Fibroblast of peridontal ligament (primary cell): ENCODE data around the gene PVALB.

Experiments
- DNase-seq: peaks from one replicate; pipeline ENCODE4 v3.0.0-alpha.2; 2010; ENCODE audit errors: extremely low read depth

Gene PVALB

DNA sequence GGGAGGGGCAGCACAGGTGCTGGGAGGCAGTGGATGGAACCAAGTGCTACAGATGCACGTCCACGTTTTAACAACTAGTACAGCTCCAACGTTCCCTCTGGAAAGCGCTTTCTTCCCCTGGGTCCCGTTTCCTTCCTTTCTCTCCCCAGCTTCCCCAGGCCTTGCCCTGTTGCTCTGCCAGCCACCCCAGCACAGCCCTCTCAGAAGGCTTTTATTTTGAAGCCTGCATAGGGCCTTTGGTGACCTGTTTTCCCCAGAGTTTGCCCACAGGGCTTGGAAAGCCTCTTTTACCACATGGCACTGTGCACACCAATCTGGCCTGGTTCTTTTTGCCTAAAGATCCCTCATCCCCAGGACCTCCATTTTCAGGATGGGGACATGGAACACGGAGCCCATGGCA lies 30.1 kb upstream of the PVALB start:
- no peak for DNase-seq

- no peak for DNase-seq
Measured at GRCh38 chr22:36846271-36846670, 29.4 kb upstream of the PVALB start.

DNA sequence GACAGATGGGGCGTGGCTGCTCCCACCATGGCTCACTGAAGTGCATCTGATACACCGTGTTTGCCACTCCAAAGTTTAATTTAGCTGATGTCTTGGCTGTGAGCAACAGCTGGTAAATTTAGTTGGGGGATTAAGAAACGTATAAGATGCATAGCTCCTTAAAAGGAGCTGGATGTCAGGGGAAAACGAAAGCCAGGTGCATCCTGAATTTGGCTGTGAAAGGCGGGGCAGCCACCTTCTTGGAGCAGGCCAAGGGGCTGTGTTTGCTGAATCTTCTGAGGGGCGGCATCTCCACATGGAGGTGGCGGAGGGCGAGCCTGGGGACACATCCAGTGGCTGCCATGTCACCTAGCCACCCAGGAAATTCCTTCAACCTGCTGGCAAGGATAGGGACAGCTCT lies 23.3 kb upstream of the PVALB start:
- no peak for DNase-seq

- no peak for DNase-seq
Measured at GRCh38 chr22:36839356-36840073, 22.7 kb upstream of the PVALB start.

DNA sequence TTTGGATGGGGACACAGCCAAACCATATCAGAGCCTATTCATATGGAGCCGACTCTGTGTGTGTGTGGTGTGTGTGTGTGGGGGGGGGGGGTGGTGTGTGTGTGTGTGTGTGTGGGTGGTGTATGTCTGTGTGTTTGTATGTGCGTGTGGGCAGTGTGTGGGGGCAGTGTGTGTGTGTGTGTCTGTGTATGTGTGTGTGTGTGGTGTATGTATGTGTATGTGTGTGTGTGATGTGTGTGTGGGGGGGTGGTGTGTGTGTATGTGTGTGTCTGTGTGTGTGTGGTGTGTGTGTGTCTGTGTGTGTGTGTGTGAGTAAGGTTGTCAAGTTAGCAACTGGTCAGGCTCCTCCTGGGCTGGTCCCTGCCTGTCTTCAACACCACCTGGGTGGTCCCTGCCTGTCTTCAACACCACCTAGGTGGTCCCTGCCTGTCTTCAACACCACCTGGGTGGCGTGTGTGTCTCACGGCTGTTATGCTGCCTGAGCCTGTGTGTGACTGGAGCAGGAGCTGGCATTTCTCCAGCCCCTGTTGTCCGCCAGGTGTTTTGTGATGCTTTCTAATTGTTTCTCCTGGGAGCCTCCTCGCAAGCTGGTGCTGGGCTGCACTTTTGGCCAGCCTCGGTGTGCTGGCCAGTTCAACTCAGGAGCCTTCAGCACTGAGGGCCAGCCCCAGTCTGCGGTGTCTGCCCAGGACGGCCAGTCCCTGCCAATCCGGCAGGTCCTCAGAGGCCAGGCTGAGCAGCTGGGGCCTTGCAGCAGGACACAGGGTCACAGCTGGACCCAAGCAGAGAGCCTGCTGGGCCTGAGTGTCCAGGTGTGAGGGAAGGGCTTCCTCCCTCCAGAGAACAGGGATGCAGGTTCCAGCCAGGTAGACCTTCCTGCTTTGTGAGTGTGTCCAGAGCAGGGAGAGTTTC lies 21.5 kb upstream of the PVALB start:
- no peak for DNase-seq

DNA sequence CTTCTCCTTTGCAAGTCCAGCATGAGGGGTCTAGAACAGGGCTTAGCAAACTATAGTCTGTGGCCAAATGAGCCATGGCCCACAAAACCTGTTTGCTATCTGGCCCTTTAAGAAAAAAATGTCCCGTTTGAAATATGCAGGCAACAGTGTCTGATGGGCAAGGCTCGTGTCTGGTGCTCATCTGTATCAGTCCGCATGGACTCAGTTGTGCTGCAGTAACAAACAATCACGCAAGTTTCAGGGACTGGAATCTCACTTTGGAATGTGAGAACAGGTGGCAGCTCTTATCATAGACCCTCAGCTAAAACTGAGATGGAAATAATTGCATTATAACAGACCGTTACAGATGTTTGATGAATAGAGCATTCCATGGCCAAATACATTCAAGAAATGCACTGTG lies 19.1 kb upstream of the PVALB start:
- no peak for DNase-seq

DNA sequence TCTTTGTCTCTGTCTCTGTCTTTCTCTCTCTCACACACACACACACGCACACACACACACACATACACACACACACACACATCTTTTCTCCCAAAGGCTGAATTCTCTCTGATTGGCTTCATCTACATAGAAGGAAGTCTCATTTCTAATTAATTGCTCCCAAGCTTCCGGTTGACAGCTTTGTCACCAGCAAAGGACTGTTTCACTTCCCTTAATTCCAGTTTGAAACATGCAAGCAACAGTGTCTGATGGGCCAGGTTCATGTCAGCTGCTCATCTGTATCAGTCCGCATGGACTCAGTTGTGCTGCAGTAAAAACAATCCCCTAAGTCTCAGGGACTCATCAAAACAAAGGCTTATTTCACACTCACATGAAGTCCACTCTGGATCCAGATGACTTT lies 16.2 kb upstream of the PVALB start:
- DNase-seq = no peak

DNA sequence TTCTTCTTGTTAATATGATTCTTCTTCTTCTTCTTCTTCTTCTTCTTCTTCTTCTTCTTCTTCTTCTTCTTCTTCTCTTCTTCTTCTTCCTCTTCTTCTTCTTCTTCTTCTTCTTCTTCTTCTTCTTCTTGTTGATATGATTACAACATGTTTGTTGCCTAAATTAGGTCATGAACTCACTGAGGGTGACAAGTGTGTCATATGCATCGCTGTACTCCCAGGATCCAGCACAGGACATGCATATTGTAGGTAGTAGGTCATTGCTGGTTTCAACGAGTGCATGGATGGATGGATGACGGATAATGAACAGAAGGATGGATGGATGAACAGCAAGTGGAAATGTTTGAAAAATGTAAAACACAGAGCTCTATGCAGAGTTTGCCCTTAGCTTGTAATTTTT lies 14.9 kb upstream of the PVALB start:
- DNase-seq = no peak

- no peak for DNase-seq
Measured at GRCh38 chr22:36831206-36831605, 14.4 kb upstream of the PVALB start.

- DNase-seq = no peak
Measured at GRCh38 chr22:36830601-36831000, 13.8 kb upstream of the PVALB start.

DNA sequence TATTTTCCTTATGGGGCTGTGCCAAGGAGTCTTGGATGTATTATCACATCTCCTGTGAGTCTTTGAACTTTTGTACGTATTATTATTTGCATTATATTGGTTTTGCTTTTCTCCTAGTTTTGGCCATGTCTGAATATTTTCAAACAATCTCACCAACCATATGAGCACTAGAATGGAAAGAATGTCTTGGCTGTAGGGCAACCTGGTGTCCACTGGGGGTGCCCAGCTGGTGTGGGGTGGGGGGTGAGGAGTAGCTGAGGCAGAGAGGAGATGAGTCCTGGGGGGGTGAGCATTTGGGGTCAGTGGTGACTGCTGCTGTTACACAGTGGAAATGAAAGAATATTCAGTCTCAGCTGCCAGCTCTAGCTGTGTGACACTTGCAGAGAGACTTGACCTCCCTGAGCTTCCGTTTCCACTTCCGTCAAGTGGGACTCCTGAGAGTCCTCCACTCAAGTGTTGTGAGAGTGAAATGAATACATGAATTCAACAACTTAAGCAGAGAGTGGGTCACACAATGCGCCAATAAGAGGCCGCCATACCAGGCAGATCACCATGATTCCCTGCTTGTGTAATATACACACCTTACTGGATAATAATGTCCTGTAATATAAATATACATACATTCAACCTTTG lies 12.7 kb upstream of the PVALB start:
- DNase-seq = no peak

DNA sequence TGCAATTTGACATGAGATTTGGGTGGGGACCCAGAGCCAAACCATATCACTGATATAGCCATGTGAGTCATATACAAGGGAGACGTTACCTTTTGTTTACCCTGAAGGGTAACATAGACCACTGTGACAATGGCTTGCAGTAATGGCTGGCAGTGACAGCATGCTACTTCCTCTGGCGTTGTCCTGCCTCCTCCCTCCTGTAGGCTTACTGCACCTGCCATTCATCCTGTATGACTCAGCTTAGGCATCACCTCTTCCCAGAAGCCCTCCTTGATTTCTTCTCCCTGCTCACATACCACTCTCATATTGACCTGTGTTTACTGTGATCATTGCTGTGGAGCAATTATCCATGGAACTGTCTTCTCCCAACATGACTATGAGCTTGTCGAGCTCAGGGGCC lies 12.0 kb upstream of the PVALB start:
- no peak for DNase-seq

DNA sequence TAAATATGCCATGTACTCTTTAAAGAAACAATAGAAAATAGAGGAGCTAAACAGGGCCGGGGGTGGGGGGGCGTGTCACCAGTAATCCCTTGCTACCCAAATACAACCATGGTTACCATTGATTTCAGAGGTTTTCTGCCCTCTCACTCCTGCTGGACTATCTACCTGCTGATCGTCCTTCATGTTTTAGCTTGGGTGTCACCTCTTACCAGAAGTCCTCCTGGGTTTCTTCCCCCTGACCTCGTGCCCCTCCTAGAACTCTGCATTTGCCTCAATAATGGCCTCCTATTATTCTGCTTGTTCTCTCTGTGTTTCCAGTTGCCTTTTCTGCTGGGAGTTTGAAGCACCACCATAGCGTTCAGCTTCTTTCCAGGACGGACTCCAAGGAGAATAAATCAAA lies 9.4 kb upstream of the PVALB start:
- DNase-seq = no peak

GRCh38 chr22:36824655-36825054 lies 7.8 kb upstream of the PVALB start:
- no peak for DNase-seq

- no peak for DNase-seq
Measured at GRCh38 chr22:36823186-36823839, 6.5 kb upstream of the PVALB start.

DNA sequence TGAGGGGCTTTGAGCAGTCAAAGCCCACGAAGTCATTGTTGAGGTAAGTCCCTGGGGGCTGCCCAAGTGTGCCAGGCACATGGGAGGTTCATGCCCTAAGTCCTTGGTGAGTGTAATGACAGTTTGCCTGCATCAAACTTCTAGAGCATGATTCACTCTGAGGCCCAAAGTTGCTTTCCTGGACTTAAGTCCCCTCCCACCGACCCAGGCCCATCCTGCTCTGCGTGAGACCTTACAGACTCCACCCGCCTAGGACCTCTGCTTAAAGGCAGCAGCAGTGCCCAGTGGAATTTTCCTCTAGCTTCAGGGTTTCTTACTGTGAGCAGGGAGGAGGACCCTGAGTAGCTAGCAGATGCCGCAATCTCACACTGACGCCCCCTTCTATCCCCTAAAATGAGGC lies 5.7 kb upstream of the PVALB start:
- DNase-seq = no peak

- no peak for DNase-seq
Measured at GRCh38 chr22:36819112-36819511, 2.3 kb upstream of the PVALB start.

DNA sequence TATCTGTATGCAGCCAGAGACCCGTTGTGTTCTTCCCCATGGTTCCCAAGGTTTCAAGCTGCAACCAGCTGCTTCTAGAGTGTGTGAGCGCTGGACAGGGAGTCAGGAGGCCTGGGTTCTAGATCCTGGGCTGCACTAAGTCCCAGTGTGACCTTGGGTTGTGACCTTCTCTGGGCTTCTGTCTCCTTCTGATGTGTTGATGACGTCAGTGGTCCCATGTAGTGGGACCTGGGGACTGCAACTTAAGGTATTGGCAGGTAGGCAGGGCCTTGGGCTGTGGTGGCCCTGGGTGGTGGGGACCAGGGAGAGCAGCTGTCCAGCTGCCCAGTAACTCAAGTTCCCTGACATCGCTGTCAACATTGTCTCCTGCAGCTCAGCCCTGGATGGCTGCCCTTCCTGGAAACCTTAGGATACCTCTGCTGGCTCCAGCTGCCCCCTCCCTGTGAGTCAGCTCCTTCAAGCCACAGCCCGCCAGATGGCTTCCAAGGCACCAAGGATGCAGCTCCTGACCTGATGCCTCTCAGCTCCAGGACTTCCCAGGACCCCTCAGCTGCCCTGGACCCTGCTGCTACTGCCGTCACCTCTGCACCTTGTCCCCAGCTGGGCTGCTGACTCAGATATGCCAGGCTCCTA lies 1.3 kb upstream of the PVALB start:
- DNase-seq = no peak

DNA sequence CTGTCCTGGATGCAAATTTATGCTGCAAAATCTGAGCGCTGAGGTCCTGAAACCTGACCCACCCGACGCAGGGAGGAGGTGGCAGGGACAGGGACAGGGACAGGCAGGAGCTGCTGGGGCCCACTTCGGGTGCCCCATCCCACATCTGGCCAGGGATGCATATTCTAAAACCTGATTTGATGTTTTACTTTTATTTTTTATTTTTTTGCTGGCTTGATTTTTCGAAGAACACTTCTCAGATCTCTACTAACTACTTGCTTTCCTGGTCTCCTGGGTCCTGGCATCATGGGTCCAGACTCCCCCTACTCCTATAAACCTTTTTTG lies 652 bp upstream of the PVALB start:
- no peak for DNase-seq

DNA sequence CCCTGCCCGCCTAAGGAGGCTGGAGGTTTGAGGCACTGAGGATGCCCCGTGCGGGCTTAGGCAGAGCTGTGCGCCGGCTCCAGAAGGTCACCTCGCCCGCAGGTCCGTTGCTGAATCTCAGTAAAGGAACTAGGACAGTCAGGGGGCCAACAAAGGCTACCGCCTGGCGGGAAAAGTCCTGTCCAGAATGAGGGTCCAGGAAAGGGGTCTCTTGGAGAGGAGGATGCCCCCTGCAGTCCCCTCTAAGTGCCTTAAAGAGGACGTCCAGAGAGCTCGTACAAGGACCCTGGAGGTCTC lies 548 bp downstream of the PVALB start:
- no peak for DNase-seq

GRCh38 chr22:36815558-36816338 lies 1.1 kb downstream of the PVALB start:
- DNase-seq = no peak
